Activated T-cell treated with anti-CD3 and anti-CD28 coated beads, Interleukin-2, amount 50 U/mL, for 72 hours (primary cell): ENCODE data around the gene TANGO2. TPM values are rescaled to one million over a fixed set of nuclear protein-coding genes. Genes with fewer than 3 reads are reported as not detected.

Experiments used
- ATAC-seq, 2 donors: fragments of 150-1000 bp; cut with Tn5 transposase; replicated peaks in 1 of 2; 2 replicates each; pipeline ENCODE4 v1.10.0; 2021; ENCODE audit warnings: moderate library complexity in 2 of 2, mild to moderate bottlenecking in 1 of 2
- DNase-seq, 2 donors: peaks; one replicate each; pipeline ENCODE4 v3.0.0; 2021 to 2022; ENCODE audit warnings: mixed read lengths in 1 of 2
- H3K27ac Mint-ChIP-seq: one replicate; pipeline ENCODE4 v1.8.0; 2022; ENCODE audit warnings: mild to moderate bottlenecking, moderate library complexity, mixed read lengths
- H3K27me3 Mint-ChIP-seq: one replicate; pipeline ENCODE4 v1.8.0; 2022; ENCODE audit warnings: low read depth, mixed read lengths
- H3K36me3 Mint-ChIP-seq, 2 donors: one replicate each; pipeline ENCODE4 v1.8.0; 2022; ENCODE audit warnings: mixed read lengths in 2 of 2, mild to moderate bottlenecking in 1 of 2; ENCODE audit not compliant: insufficient read depth in 2 of 2
- H3K4me1 Mint-ChIP-seq: one replicate; pipeline ENCODE4 v1.8.0; 2022; ENCODE audit warnings: low read depth, mixed read lengths
- H3K4me3 Mint-ChIP-seq, 2 donors: one replicate each; pipeline ENCODE4 v1.8.0; 2022; ENCODE audit warnings: mild to moderate bottlenecking in 2 of 2, mixed read lengths in 2 of 2, moderate library complexity in 2 of 2
- H3K9me3 Mint-ChIP-seq, 2 donors: one replicate each; pipeline ENCODE4 v1.8.0; 2022; ENCODE audit warnings: mixed read lengths in 2 of 2
- total RNA-seq, 2 donors: library from RNA; stranded (reverse); gene quantifications; one replicate each; pipeline ENCODE4 v1.2.3, GENCODE V29; 2022

The TANGO2 gene
- total RNA-seq, 2 donors from 2014 or later = 35.5 to 43.0 TPM

- no peak overlapping the region for H3K27ac Mint-ChIP-seq
- no peaks in the 10 kb centered on the region for H3K9me3 Mint-ChIP-seq
- ATAC-seq (no peak), DNase-seq (no peak)
- H3K4me3 Mint-ChIP-seq = no peak overlapping the region
- H3K36me3 Mint-ChIP-seq = peaks cover 15 to 31% of the 10 kb centered on the region in 2 donors
- H3K4me1 Mint-ChIP-seq = peaks cover 38% of the 10 kb centered on the region
- no peaks in the 10 kb centered on the region for H3K27me3 Mint-ChIP-seq
Measured at GRCh38 chr22:20088263-20088648, 67.3 kb downstream of the TANGO2 start.

- Mint-ChIP-seq H3K27me3 (no peaks in the 10 kb centered on the region), H3K9me3 (no peaks in the 10 kb centered on the region), H3K36me3 (peaks cover 15 to 31% of the 10 kb centered on the region in 2 donors), H3K4me1 (peaks cover 30% of the 10 kb centered on the region), H3K27ac (no peak overlapping the region), H3K4me3 (no peak overlapping the region)
- DNase-seq (no peak), ATAC-seq (no peak)
Measured at GRCh38 chr22:20089226-20089976, 68.5 kb downstream of the TANGO2 start.

- Mint-ChIP-seq H3K36me3 (peaks cover 15 to 31% of the 10 kb centered on the region in 2 donors), H3K27ac (no peak overlapping the region), H3K27me3 (no peaks in the 10 kb centered on the region), H3K4me1 (peaks cover 27% of the 10 kb centered on the region), H3K9me3 (no peaks in the 10 kb centered on the region), H3K4me3 (no peak overlapping the region)
- DNase-seq = no peak
- no peak for ATAC-seq
Measured at GRCh38 chr22:20089977-20090729, 69.2 kb downstream of the TANGO2 start.

GRCh38 chr22:20090730-20091240, 69.9 kb downstream of the TANGO2 start:
- H3K9me3 Mint-ChIP-seq = no peaks in the 10 kb centered on the region
- H3K36me3 Mint-ChIP-seq = peaks cover 16 to 32% of the 10 kb centered on the region in 2 donors
- peak overlapping the region; percentile 46 for H3K27ac Mint-ChIP-seq
- DNase-seq = no peak
- no peaks in the 10 kb centered on the region for H3K27me3 Mint-ChIP-seq
- H3K4me3 Mint-ChIP-seq = peak overlapping the region in 1 of 2 donors; percentile 19
- peaks cover 29% of the 10 kb centered on the region for H3K4me1 Mint-ChIP-seq
- peak in 1 of 2 donors; percentile 57 for ATAC-seq

GRCh38 chr22:20091690-20092476, 71.0 kb downstream of the TANGO2 start:
- ATAC-seq = no peak
- Mint-ChIP-seq H3K27me3 (no peaks in the 10 kb centered on the region), H3K4me3 (peak overlapping the region in 1 of 2 donors; percentile 11), H3K27ac (no peak overlapping the region), H3K9me3 (no peaks in the 10 kb centered on the region), H3K36me3 (peaks cover 17 to 34% of the 10 kb centered on the region in 2 donors), H3K4me1 (peaks cover 31% of the 10 kb centered on the region)
- no peak for DNase-seq

GRCh38 chr22:20092477-20092854, 71.6 kb downstream of the TANGO2 start:
- Mint-ChIP-seq H3K27ac (no peak overlapping the region), H3K4me3 (no peak overlapping the region), H3K4me1 (peaks cover 25% of the 10 kb centered on the region), H3K27me3 (no peaks in the 10 kb centered on the region), H3K9me3 (no peaks in the 10 kb centered on the region), H3K36me3 (peaks cover 21 to 36% of the 10 kb centered on the region in 2 donors)
- DNase-seq (no peak), ATAC-seq (peak in 1 of 2 donors; percentile 27)

- Mint-ChIP-seq H3K4me1 (peaks cover 23% of the 10 kb centered on the region), H3K4me3 (no peak overlapping the region), H3K27ac (no peak overlapping the region), H3K27me3 (no peaks in the 10 kb centered on the region), H3K36me3 (peaks cover 22 to 37% of the 10 kb centered on the region in 2 donors), H3K9me3 (no peaks in the 10 kb centered on the region)
- no peak for DNase-seq
- ATAC-seq = no peak
Measured at GRCh38 chr22:20093418-20094196, 72.7 kb downstream of the TANGO2 start.

GRCh38 chr22:20094197-20094807, 73.4 kb downstream of the TANGO2 start:
- Mint-ChIP-seq H3K4me3 (no peak overlapping the region), H3K27me3 (no peaks in the 10 kb centered on the region), H3K9me3 (no peaks in the 10 kb centered on the region), H3K27ac (no peak overlapping the region), H3K36me3 (peaks cover 21 to 36% of the 10 kb centered on the region in 2 donors), H3K4me1 (peaks cover 29% of the 10 kb centered on the region)
- ATAC-seq (peak; percentile 11 to 16), DNase-seq (no peak)

- Mint-ChIP-seq H3K4me1 (peaks cover 39% of the 10 kb centered on the region), H3K4me3 (peak overlapping the region in 1 of 2 donors; percentile 29), H3K27ac (peak overlapping the region; percentile 69), H3K36me3 (peaks cover 18 to 45% of the 10 kb centered on the region in 2 donors), H3K9me3 (no peaks in the 10 kb centered on the region), H3K27me3 (no peaks in the 10 kb centered on the region)
- no peak for DNase-seq
- ATAC-seq = no peak
Measured at GRCh38 chr22:20095521-20095920, 74.6 kb downstream of the TANGO2 start.

GRCh38 chr22:20096574-20097420, 75.9 kb downstream of the TANGO2 start:
- no peak for ATAC-seq
- Mint-ChIP-seq H3K36me3 (peaks cover 16 to 42% of the 10 kb centered on the region in 2 donors), H3K9me3 (no peaks in the 10 kb centered on the region), H3K27ac (peak overlapping the region; percentile 61), H3K27me3 (no peaks in the 10 kb centered on the region), H3K4me1 (peaks cover 47% of the 10 kb centered on the region), H3K4me3 (no peak overlapping the region)
- no peak for DNase-seq

- H3K4me1 Mint-ChIP-seq = peaks cover 59% of the 10 kb centered on the region
- peak overlapping the region; percentile 5 to 63 for H3K4me3 Mint-ChIP-seq
- no peaks in the 10 kb centered on the region for H3K9me3 Mint-ChIP-seq
- DNase-seq = no peak
- H3K36me3 Mint-ChIP-seq = peaks cover 16 to 41% of the 10 kb centered on the region in 2 donors
- ATAC-seq = no peak
- peak overlapping the region; percentile 79 for H3K27ac Mint-ChIP-seq
- H3K27me3 Mint-ChIP-seq = no peaks in the 10 kb centered on the region
Measured at GRCh38 chr22:20099099-20099711, 78.3 kb downstream of the TANGO2 start.
